CD4-positive, alpha-beta T cell treated with Interleukin-2 at 100 ng/mL for 4 hours (primary cell): ENCODE results near the gene GLDN.
"Not testable (repeated sequence)": the region's sequence is repeated elsewhere in the genome, so short reads cannot be mapped to it uniquely, and the experiment has no call there.

Experiments used
- DNase-seq: peaks from one replicate; pipeline ENCODE4 v3.0.0-alpha.2; 2020; ENCODE audit warnings: low spot score

Gene GLDN

GRCh38 chr15:51446029-51446744, 104.7 kb downstream of the GLDN start:
- not testable (repeated sequence) for DNase-seq

GRCh38 chr15:51447855-51448621, 106.6 kb downstream of the GLDN start:
- no peak for DNase-seq

GRCh38 chr15:51448622-51449399, 107.4 kb downstream of the GLDN start:
- no peak for DNase-seq

GRCh38 chr15:51450001-51450400, 108.5 kb downstream of the GLDN start:
- no peak for DNase-seq
